Inflammatory macrophage treated with lipopolysaccharide for 4 hours (primary cell): ENCODE results near the gene NCR2.

Experiments used
- DNase-seq: peaks from one replicate; pipeline ENCODE4 v3.0.0-alpha.2; 2020

The NCR2 gene

DNA sequence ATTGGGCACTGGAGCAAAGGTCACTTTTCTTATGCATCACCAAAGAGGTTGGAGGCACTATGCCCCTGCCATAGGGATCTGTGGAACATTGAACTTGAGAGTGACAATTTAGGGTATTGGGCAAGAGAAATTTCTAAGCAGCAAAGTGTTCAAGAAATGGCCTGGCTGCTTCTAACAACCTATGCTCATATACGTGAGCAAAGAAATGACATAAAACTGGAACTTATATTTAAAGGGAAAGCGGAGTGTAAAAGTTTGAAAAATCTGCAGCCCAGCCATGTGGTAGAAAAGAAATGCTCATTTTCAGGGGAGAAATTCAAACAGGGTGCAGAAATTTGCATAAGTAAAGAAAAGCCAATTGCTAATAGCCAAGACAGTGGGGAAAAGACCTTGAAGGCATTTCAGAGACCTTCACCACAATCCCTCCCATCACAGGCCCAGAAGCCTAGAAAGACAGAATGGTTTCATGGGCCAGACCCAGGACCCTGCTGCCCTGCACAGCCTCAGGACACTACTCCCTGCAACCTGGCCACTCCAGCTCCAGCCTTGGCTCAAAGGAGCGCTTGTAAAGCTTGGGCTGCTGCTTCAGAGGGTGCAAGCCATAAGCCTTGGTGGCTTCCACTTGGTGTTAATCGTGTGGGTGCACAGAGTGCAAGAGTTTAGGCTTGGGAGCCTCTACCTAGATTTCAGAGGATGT, 24.4 kb downstream of the NCR2 start:
- DNase-seq = no peak

GRCh38 chr6:41360314-41360685, 24.9 kb downstream of the NCR2 start:
- no peak for DNase-seq

- no peak for DNase-seq
These were observed 30.7 kb downstream of the NCR2 start for GRCh38 chr6:41366150-41366549.

DNA sequence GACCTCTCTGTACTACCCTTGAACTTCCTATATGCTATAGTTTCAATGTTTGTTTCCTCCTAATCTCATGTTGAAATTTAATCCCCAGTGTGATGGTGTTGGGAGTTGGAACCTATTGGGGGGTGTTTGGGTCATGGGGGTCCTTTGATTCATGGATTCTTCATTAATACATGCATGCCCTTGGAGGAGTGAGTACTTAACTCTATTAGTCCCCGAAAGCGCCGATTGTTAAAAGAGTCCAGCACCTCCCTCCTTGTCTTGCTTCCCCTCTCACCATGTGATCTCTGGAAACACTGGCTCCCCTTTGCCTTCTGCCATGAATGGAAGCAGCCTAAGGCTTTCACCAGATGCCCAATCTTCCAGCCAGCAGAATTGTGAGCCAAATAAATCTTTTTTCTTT, 31.7 kb downstream of the NCR2 start:
- DNase-seq = no peak

DNA sequence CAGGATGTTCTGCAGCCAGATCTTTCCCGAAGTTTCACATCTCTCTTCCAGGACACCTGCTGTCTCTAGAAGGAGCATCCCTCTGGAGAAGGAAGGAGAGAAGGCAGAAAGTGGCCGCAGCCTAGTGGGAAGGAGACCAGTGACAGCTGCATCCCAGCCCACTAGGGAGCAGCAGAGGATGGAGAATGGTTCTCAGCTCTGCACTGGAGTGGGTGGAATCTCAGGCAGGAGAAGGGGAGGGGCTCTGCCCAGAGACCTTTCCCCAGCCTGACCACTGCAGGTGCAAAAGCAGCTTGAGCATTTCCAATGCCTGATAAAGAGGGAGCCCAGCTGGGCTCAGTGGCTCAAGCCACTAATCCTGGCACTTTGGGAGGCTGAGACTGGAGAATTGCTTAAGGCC, 32.3 kb downstream of the NCR2 start:
- peak; percentile 27 for DNase-seq

GRCh38 chr6:41370488-41371111, 35.2 kb downstream of the NCR2 start:
- DNase-seq = no peak

DNA sequence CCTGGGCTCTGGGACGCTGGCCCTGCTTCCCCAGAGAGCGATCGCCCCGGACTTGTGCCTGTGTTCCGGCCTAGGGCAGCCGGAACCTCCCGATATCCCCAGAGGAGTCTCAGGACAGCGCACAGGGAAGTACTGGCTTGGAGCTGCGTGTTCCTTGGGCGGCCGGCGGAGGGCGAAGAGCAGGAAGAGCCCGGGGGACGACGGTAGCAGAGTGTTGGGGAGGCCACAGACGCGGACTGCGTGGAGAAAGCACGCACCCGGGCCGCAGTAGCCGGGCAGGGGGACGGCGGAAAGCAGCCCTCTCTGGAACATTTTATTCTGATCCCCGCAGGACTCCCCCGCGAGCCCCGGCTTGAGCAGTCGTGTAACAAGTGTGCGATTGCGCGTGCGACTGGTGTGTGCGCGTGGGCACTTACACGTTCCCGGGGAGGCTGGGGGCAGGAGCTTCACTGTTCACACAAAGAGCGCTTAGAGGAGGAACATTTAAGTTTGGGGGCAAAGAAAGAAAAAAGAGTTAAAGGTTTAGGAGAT, 36.1 kb downstream of the NCR2 start:
- DNase-seq = peak; percentile 35

DNA sequence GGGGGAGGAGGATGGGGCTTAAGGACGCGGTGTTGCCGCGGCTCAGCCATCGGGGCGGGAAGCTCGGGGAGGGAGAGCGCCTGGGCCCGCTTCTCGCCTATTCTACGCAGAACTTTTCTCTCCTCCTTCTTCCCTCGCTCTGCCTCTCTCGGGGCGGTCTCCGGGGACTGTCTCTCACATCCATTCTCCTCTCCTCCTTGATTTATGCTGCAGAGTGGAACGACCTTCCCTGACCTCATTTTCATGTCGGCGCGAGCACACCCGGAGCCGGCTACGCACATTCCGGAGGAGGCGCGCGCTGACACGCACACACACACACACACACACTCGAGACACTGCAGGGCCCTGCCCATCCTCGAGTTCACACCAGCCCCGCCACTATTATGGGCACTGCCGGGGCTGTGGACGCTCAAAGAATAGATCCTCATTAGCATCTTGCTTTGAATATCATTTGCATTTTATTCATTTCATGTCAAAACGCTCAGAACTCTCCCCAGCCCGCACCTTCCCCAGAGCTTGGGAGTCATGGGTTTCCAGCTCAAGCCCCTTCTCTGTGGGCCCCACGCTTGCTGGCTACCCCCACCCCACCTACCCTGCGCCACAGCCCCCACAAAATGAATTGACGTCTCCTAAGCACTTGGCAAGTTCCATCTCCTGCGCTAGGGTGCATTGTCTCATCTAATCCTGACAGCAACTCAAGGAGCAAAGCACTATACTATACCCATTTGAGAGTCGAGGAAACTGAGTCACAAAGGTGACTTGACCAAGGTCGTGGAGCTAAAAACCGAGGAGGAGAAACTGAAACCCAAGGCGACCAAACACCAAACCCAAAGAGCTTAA, 36.8 kb downstream of the NCR2 start:
- no peak for DNase-seq

- DNase-seq = no peak
These were observed 37.6 kb downstream of the NCR2 start for GRCh38 chr6:41372832-41373626.

DNA sequence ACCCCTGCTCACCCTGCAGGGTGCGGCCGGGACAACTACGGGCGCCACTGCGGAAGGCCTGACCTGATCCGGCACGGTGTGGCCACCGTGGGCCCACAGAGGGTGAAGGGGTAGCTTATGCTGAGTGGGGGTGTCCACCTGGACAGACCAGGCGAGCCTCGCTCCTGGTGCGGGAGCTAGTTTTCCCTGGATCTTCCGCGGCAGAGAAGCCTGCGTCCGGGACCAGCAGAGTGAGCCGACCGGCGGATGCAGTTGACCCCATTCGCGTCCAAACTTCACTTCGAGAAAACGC, 38.2 kb downstream of the NCR2 start:
- DNase-seq = no peak

DNA sequence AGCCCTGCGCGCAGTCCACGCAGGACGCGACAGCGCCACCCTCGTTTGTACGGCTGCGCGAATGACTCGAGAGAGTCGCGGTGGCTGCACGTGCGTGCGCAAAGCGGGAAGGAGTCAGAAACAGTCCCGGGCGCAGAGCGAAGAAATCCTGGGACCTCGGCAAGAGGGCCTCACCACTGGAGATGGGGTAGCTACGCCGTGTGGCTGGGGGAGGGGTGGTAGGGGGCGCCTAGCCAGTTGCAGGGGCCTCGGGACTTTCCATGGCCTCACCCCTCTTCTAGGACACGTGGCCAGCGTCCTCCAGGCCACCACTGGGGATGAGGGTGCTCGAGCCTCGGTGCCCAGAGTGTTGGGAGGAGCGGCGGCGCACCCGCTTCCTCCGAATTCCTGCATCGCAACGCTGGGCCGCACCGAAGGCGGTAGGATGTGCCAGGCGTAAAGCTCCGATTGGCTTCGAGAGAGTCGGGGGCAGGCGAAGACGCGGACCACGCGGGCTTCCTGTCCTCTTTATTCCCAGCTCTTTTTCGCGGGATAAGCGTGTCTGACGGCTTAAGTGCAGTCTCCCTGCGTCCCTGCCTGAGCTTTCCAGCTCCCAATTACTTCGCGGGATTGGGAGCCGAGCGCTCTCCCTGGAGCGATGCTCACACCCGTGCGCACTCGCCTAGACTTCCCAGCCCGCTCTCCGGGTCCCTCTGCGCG, 38.7 kb downstream of the NCR2 start:
- DNase-seq = no peak

DNA sequence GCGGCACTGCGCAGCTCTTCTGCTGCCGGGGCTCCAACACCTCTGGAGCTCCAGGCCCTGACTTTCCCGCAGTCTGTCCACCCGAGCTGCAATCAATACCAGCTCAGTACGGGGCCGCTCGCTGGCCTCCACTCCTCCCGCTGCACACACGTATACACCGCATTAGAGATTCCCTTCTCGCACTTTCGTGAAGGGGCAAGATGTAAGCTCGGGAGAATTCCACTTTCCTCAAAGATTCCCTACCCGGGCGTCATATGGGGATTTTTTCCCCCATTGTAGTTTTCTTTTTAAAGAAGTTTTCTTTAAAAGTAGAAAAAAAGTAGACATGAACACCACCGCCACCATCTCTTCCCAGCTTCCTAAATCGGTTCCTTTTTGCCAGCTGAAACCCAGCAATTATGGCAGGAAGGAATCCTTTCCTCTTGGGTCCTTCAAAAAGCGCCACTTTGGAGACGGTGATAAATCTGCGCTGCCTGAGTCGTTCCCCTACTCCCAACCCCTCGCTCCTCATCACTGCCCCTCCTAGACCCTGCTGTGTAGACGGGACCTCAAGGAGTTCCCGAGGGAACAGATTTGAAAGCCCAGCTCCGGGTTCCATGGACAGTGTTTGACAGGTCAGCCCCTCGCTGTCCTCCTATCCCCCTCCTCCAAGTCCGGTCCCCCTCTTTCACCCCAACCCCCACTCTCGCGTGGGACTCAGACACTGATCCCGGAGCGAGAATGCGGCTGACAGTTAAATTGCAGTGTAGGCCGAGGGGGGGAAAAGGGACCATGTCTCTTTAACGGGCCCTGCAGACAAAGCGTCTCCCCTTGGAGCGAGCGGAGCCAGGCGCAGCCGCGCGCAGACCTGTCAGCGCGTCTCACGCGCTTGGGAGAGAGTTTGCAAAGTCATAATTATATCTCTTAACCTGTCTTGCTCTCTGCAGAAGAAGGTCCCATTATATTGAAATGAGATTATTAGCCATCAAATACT, 39.5 kb downstream of the NCR2 start:
- DNase-seq = no peak

DNA sequence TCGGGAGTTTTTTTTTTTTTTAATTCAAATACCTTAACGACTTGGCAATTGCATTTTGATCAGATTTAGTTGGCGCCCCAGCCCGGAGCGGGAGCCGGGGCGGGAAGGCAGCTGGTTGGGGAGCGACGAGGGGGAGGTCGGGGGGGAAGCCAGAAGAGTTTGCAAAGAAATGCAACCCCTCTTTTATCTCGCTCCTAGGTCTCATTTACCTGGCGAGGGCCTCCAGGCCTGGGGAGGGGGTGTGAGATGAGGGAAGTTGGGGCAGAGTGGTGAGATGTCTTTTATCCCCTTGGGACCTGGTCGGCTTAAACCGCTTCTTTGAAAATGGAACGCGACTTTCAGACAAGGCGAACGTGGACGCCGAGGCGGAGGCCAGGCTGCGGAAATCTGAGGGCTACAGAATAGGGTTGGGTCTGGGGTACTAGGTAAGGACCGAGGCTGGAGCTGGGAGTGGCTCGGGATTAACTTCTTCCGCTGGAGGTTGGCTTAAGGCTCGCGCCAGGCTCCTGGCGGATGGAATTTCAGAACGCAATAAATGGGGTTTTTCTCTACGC, 40.3 kb downstream of the NCR2 start:
- DNase-seq = no peak

DNA sequence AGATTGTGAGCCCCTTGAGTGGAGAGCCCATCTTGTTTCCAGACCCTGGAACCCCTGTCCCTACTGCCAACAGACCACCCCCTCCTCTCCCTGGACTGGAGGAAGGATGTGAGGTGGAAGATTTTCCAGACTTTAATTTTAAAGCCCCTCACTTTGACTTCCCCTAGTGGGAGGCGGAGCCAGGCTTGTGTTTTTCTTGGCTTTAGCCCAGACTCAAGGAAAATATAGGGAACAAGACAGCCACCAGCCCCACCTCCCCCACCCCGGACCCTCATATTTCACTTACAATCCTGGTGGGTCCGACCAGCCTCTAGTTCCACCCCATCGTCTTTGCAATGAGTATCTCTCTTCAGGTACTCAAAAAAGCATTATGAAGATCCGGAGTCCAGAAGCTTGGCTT, 40.8 kb downstream of the NCR2 start:
- DNase-seq = no peak

DNA sequence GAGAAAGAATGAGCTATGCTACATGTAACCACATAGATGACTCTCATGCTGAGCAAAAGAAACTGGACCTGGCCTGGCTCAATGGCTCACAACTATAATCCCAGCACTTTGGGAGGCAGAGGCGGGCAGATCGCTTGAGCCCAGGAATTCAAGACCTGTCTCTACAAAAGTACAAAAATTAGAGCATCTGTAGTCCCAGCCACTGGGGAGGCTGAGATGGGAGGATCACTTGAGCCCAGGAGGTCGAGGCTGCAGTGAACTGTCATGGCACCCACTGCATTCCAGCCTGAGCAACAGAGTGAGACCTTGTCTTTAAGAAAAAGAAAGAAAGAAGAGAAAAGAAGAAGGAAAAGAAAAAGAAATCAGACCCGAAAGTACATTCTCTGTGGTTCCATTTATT, 41.7 kb downstream of the NCR2 start:
- DNase-seq = no peak

DNA sequence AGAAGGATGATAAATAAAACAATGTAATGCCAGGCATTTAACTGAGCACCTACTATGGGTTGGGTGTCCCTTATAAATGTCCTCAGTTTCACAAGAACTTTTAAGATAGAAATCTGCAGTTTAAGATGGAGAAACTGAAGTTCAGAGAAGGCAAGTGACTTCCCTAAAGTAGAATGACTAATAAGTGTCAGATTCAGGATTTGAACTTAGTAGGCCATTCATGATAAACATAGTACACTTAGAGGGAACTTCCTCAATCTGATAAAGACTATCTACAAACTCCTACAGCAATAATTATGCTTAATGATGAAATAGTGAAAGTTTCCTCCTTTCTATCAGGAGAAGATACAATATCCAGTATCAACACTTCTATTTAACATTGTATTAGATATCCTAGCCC, 43.9 kb downstream of the NCR2 start:
- DNase-seq = peak; percentile 91

DNA sequence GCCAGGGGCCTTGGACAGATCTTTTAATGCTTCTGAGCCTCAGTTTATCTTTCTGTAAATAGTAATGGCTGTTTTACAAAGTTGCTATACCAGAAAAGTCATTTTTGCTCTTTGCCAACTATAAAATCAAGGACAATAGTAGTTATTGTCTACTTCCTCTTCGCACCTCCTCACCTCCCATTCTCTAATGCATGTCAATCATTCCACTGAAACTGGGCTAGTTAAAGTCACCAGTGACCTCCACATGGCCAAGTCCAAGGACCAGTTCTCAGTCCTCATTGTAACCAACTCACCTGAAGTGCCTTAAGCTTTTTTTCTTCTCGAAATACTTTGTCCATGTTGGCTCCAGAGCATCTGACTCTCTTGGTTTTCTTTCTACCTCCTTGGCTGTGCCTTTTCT, 51.2 kb downstream of the NCR2 start:
- DNase-seq = no peak

- DNase-seq = no peak
These were observed 56.8 kb downstream of the NCR2 start for GRCh38 chr6:41392246-41392645.

DNA sequence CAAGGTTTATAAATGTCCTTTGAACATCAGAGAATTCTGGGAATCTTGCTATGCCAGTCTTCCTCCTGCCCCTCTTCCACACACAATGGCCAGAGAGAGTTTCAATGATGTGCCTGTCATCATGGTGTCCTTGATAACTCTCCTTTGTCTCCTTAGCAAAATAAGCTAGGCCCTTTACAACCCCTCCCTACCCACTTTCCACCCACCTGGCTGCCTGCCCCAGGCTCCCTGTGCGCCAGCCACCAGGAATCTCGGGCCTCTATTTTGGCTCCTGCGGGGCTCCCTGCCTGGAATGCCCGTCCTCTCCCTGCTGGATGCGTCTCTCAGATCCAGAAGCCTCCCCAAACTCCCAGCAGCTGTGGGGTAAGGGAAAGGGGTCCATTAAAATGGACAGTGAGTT, 60.9 kb downstream of the NCR2 start:
- DNase-seq = no peak

GRCh38 chr6:41399424-41399823, 64.0 kb downstream of the NCR2 start:
- no peak for DNase-seq
